Nephron (organoid): ENCODE results near the gene SYCP2.
"Not testable (repeated sequence)": the region's sequence is repeated elsewhere in the genome, so short reads cannot be mapped to it uniquely, and the experiment has no call there.

Experiments
- H3K27ac Mint-ChIP-seq, 3 experiments: 2 replicates each; pipeline ENCODE4 v1.8.0; 2020; ENCODE audit warnings: mixed read lengths in 3 of 3, mild to moderate bottlenecking in 2 of 3, moderate library complexity in 1 of 3
- H3K27me3 Mint-ChIP-seq: 2 replicates; pipeline ENCODE4 v1.8.0; 2021; ENCODE audit warnings: low read depth, mild to moderate bottlenecking, moderate library complexity, mixed read lengths
- H3K36me3 Mint-ChIP-seq: 2 replicates; pipeline ENCODE4 v1.8.0; 2020; ENCODE audit warnings: low read depth, mixed read lengths
- H3K4me1 Mint-ChIP-seq: 2 replicates; pipeline ENCODE4 v1.8.0; 2020; ENCODE audit warnings: mixed read lengths
- H3K4me3 Mint-ChIP-seq, 3 experiments: 2 replicates each; pipeline ENCODE4 v1.8.0; 2020; ENCODE audit warnings: mild to moderate bottlenecking in 3 of 3, mixed read lengths in 3 of 3, moderate library complexity in 2 of 3
- H3K9me3 Mint-ChIP-seq: 2 replicates; pipeline ENCODE4 v1.8.0; 2020; ENCODE audit warnings: mixed read lengths
- CTCF ChIP-seq, 3 experiments: fragments of 200-600 bp; sonication (generic); IDR thresholded peaks; one replicate each; pipeline ENCODE4 v1.5.0; 2021; ENCODE audit warnings: antibody characterized with exemption in 3 of 3; ENCODE audit not compliant: unreplicated experiment in 3 of 3

SYCP2 gene

GRCh38 chr20:59858425-59858824, 75.0 kb downstream of the SYCP2 start:
- Mint-ChIP-seq H3K27me3 (peaks cover 26% of the 10 kb centered on the region), H3K9me3 (peaks cover 12% of the 10 kb centered on the region), H3K27ac (no peak overlapping the region), H3K4me1 (no peaks in the 10 kb centered on the region), H3K36me3 (peaks cover 4% of the 10 kb centered on the region), H3K4me3 (no peak overlapping the region)
- TF ChIP-seq CTCF (IDR thresholded peaks at IDR 0.05; ENCODE audit: unreplicated experiment in 3 of 3): no peak

- no peak overlapping the region for H3K27ac Mint-ChIP-seq
- H3K4me3 Mint-ChIP-seq: no peak overlapping the region
- peaks cover 4% of the 10 kb centered on the region for H3K36me3 Mint-ChIP-seq
- peaks cover 12% of the 10 kb centered on the region for H3K9me3 Mint-ChIP-seq
- peaks cover 30% of the 10 kb centered on the region for H3K27me3 Mint-ChIP-seq
- TF ChIP-seq CTCF (IDR thresholded peaks at IDR 0.05; ENCODE audit: unreplicated experiment in 3 of 3): no peak
- no peaks in the 10 kb centered on the region for H3K4me1 Mint-ChIP-seq
Observed at GRCh38 chr20:59857966-59858365, 75.5 kb downstream of the SYCP2 start.

- Mint-ChIP-seq H3K9me3 (peaks cover 12% of the 10 kb centered on the region), H3K27me3 (peaks cover 27% of the 10 kb centered on the region)
- not testable (repeated sequence) for H3K36me3 Mint-ChIP-seq, H3K27ac Mint-ChIP-seq, H3K4me3 Mint-ChIP-seq, H3K4me1 Mint-ChIP-seq
Observed at GRCh38 chr20:59856941-59857340, 76.5 kb downstream of the SYCP2 start.

- not testable (repeated sequence) for H3K4me3 Mint-ChIP-seq, H3K4me1 Mint-ChIP-seq, H3K36me3 Mint-ChIP-seq, H3K27ac Mint-ChIP-seq
- Mint-ChIP-seq H3K9me3 (peaks cover 12% of the 10 kb centered on the region), H3K27me3 (peaks cover 23% of the 10 kb centered on the region)
Observed at GRCh38 chr20:59856526-59856925, 76.9 kb downstream of the SYCP2 start.

DNA sequence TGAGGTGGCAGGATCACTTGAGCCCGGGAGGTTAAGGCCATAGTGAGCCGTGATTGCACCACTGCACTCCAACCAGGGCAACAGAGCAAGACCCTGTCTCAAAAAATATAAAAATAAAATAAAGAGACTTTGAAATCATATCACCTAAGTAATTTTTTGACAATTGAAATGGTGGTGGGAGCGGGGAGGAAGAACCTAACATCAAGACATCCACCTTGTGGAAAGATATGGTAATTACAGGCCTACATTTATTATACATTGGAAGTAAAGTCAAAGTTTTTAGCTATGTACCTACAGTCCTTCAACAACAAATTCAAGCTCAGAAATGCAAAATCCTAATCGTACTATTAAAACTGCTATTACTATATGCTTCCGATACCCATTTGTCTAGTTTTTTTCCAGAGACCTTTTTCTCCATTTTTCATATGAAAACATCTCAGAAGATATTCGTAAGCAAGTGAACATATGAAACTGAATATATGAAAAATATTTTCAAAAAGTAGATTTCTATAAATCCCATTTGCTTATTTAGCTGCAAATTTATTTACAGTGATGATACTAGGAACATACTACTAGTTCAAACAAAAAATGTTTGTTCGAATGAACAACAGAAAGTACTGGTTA, 83.3 kb downstream of the SYCP2 start:
- peaks cover 4% of the 10 kb centered on the region for H3K36me3 Mint-ChIP-seq
- no peak overlapping the region for H3K4me3 Mint-ChIP-seq
- TF ChIP-seq CTCF (IDR thresholded peaks at IDR 0.05; ENCODE audit: unreplicated experiment in 3 of 3): peak; percentile 72 to 83 (median 80)
- no peaks in the 10 kb centered on the region for H3K4me1 Mint-ChIP-seq
- peaks cover 9% of the 10 kb centered on the region for H3K27me3 Mint-ChIP-seq
- peaks cover 2% of the 10 kb centered on the region for H3K9me3 Mint-ChIP-seq
- H3K27ac Mint-ChIP-seq: no peak overlapping the region

DNA sequence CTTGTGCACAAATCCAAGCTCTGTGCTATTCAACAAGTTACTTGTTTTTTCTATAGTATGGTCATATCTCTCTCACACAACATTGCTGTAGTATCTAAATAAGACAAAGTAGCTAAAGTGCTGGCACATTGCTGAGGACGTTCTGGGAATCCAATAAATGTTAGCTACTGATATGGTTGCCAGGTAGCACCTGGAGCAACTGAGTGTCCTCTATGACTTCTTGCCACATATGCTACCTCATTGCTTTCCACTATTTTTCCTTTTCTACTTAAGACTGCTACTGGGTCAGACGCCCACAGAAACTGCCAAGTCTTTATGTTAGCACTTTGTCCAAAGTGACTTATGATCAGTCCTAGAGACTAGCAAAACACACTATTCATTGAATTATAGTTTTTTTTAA, 85.3 kb downstream of the SYCP2 start:
- Mint-ChIP-seq H3K4me3 (no peak overlapping the region), H3K4me1 (no peaks in the 10 kb centered on the region), H3K9me3 (no peaks in the 10 kb centered on the region), H3K27me3 (peaks cover 6% of the 10 kb centered on the region), H3K36me3 (no peaks in the 10 kb centered on the region), H3K27ac (no peak overlapping the region)
- TF ChIP-seq CTCF (IDR thresholded peaks at IDR 0.05; ENCODE audit: unreplicated experiment in 3 of 3): no peak

- Mint-ChIP-seq H3K4me3 (no peak overlapping the region), H3K9me3 (no peaks in the 10 kb centered on the region), H3K4me1 (no peaks in the 10 kb centered on the region)
Observed at GRCh38 chr20:59845472-59845871, 88.0 kb downstream of the SYCP2 start.

More at GRCh38 chr20:59845472-59845871, 88.0 kb downstream of the SYCP2 start:
- TF ChIP-seq CTCF (IDR thresholded peaks at IDR 0.05; ENCODE audit: unreplicated experiment in 3 of 3): no peak
- H3K27me3 Mint-ChIP-seq: peaks cover 28% of the 10 kb centered on the region
- no peaks in the 10 kb centered on the region for H3K36me3 Mint-ChIP-seq
- H3K27ac Mint-ChIP-seq: no peak overlapping the region
